ENCODE data around the gene SAMD4B.
A peak's percentile ranks its signal among the peaks of the same experiment; 100 is the strongest.
"Not testable (repeated sequence)": the region's sequence is repeated elsewhere in the genome, so short reads cannot be mapped to it uniquely, and the experiment has no call there.

SAMD4B gene

DNA sequence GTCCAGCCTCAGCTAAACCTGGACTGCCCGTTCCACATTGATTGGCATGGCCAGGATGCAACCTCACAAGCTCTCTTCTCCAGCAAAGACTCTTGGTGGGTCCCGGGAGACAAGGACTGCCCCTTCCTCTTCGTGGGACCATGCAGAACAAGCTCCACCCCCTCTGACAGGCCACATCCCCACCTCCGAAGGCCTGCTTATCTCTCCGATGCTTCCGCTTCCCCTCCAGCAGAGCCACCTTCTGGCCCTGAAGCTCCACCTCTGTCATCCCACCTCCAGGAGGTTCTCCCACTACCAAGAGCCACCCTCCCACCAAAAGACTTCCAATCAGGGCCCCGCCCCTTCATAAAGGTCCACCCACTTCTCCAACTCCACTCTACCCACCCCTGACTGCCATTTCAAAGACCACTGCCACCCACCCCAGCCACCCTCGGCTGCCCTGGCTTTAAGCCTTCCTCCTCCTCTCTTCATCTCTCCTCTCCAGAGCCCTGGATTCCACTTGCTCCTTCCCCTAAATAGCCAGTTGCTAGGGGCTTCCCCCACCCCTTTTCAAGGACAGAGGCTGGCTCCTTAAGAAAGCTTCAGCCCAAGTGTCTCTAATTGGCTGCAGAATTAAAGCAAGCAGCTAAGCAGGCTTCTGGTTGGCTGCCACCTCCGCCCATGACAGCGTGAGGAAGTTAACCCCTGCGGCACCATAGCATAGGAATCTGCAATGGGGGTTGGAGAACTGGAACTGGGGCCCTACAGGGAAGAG, 31.5 kb upstream of the SAMD4B start:
- DNase-seq = no peak

DNA sequence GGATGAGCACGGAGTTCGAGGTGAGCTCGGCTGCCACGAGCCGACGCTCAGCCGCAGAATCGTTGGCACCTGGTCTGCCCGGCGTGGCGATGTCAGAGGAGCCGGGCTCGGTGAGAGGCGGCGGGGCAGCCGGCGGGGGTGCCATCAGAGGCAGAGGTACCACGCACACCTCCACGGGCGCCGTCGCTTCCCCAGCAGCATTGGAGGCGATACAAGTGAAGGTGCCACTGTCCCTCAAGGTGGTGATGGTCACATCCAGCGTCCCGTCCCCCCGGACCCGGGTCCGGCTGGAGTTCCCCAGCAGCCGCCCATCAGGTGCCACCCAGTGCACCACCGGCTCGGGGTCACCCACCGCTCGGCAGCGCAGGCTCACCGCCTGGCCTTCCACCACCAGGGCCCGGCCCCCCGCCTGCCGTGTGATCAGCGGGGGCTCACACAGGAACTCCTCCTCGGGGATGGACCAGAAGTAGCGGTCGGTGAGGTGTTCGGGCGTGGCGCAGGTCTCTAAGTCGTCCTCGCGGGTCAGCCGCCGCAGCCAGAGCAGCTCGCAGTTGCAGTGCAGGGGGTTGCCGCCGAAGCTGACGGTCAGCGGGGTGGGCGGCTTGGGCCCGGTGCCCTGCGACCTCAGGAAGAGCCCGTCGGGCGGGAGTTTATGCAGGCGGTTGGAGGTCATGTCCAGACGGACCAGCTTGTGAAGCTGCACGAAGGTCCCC, 28.0 kb upstream of the SAMD4B start:
- DNase-seq = no peak

DNA sequence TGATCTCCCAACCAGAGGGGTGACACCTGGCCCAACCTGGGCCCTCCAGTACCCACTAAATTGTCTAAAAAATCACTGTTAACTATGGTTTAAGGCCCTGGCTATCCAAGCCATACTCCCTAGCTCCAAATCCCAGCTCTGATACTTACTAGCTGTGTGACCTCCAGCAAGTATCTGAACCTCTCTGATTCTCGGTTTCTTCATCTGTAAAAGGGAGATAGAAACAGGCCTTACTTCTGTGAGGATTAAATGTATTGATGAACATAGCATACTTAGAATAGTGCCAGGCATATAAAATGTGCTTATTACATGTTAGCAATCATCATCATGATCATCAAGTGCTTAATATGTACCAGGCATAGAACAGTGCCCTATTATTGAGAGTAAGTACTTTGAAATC, 26.3 kb upstream of the SAMD4B start:
- DNase-seq = no peak

DNA sequence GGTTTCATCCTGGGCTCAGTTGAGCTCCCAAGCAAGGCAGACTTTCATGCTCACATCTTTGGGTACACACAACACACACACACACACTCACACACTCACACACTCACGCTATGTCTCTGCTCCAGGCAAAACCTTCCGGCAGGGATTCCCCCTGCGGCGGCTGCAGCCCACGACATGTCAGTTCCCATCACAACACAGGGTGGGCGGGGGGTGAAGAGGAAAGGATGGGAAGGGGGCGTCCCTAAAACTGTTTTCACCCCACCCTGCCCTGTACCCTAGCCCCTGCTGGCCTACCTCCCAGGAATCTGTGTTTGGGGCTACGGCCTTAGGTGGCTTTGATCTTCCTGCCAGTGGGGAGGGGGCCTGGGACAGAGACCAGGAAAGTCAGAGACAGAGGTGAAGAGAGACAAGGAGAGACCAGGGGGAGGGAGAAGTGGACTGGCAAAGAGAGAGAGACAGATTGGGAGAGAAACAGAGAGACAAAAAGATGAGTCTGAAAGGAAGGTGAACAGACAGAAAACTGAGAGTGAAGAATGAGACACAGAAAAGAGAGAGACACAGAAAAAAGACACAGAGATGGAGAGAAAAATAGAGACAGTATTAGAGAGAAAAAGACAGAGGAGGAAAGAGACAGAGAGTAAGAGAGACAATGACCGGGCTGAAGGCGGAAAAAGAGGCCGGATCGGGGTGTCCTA, 25.4 kb upstream of the SAMD4B start:
- DNase-seq = no peak

DNA sequence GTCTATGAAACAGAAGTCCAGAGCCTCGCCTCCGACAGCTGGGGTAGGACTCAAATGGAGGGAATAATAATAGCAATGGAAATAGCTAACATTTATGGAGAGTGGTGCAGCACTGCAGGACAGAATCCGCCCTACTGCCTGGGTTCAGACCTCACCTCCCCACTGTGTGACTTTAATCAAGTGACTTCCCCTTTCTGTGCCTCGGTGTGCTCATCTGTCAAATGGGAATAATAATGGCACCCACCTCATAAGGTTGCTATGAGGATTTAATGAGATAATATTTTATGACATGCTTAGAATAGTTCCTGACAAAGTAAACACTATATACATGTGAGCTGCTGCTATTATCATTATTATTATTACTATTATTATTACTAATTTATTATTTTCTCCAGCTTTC, 24.7 kb upstream of the SAMD4B start:
- no peak for DNase-seq

DNA sequence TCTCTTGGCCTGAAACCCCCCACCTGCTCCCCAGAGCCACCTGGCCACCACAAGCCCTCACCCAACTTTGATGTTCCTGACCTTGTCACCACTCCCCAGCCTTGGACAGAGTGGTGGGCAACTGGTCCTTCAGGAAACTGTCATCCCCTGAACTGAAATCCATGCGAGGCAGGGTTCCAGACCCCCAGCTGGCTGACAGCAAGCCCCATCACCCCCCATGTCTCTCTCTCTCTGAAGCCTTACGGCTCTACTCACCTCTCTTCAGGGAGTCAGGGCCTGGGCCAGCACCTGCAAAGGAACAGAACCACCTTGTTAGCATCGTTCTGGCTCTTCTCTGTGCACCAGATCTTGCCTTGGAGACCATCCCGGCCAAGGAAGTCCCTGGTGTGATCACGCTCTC, 24.1 kb upstream of the SAMD4B start:
- no peak for DNase-seq

DNA sequence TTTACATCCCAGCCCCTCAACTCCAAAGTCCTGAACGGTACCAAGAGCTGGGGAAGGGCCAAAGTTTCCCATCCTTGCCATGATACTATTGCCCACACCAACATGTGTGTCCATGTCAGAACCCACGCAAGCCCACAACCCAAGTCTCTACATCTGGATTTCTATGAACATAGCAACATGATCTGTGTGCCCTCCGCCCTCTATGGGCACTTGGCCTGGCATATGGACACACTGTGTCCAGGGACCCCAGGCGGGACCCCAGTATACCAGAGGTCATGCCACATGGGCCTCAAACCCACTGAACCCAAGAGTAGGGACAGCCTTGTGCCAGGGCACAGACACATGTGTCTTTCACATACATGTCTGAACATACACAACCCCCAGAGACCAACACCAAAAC, 23.5 kb upstream of the SAMD4B start:
- DNase-seq = no peak

DNA sequence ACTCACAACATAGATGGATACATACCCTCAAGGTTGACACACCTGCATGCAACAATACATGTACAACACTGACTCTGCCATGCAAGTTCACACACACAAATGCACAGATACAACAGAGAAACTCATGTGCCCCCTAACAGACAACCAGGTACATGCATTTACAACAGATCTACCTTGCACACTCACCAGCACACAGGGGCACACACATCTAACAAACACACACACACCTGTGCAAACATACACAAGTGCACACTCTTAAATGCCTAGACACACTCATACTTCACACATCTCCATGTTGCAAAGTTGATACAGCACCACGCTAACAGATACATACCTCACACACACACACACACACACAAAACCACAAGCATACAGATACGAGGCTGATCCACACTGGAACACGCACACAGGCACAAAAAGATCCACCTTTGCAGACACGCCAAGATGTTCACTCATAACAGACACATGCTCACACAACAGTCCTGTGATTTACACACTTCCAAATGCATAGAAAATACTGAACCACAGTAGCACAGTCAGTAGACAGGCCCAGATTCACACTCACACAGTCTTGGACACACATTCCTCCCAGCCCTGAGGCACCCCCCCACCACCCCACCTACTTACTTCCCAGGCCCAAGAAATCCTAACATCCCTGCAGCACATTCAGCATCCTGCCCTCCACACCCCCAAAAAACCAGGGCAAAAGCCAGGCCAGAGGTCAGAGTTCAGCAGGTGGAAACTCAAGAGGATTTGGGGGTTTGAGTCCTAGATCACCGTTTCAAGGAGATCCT, 22.9 kb upstream of the SAMD4B start:
- DNase-seq = no peak

DNA sequence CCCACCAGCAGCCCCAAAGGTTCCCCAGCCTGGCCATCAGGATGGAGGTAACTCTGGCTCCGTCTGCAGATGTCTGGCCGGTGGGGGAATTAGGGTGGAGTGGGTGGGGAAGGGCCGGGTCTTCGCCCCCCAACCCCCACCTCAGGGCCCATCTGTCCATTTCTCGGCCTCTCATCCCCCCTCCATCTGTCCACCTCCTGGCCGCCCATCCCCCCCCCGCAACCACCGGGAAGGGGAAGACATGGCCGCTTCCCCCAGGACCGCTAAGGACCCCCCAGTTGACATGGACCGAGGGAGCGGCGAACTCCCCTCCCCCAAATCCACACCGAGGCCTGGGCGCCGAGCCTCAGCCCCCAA, 22.4 kb upstream of the SAMD4B start:
- DNase-seq = no peak

DNA sequence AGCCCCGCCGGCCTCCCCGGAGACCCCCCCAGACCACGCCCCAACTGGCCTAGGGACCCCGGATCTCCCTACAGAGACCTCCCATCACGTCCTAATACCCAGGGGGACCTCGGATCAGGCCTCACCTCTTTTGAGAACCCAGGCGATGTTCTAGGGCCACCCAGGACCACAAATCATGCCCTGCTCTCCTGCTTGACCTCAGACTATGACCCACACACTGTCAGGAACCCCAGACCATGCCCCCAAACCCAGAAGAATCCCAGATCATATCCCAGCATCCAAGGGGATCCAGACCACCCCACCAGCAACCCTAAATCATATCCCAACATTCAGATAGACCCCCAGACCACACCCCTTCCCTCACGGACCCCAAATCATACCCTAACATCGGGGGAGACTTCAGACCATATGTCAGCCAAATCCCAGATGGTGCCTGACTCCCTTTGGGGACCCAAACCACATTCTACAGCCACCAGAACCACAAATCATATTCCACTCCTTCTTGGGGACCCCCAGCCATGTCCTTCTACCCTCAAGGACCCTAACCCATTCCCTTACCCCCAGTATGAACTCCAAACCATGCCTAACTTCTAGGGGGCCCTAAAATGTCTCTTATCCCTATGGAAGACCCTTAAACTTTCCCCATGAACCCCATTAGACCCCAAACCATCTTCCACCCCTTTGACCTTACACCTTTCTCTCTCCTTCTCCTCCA, 20.9 kb upstream of the SAMD4B start:
- no peak for DNase-seq

DNA sequence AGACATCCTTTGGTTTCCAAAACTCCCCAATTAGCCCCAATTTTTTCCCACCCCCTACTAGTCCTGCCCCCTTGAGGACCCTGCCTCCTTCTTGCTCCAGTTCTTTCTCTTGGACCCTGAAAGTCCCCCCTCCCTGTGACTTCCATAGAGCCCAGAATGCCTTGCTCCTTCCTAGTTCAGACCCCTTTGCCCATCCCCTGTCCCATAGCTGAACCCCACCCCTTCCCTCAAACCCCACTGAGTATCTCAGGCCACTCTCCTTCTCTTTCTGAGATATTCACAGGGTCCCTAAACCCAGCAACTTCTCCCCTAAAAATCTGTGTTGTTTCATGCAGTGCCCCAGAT, 20.4 kb upstream of the SAMD4B start:
- DNase-seq = no peak

DNA sequence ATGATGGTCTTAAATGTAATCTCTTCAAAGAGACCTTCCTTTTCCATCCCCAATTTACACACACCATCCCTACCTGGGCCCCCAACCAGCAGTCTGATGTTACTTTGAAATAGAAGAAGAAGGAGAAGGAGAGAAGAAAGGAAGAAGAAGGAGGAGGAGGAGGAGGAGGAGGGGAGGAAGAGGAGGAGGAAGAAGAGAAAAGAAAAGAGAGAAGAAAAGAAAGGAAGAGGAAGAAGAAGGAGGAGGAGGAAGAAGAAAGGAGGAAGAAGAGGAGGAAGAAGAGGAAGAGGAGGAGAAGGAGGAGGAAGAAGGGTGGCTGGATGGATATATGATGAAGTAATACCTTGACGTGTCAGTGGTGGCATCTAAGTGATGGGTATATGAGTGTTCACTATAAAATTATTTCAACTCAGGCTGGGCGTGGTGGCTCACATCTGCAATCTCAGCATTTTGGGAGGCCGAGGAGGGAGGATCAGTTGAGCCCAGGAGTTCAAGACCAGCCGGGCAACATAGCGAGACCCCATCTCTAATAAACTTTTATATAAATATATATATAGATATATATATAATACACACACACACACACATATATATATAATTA, 17.9 kb upstream of the SAMD4B start:
- DNase-seq = no peak

DNA sequence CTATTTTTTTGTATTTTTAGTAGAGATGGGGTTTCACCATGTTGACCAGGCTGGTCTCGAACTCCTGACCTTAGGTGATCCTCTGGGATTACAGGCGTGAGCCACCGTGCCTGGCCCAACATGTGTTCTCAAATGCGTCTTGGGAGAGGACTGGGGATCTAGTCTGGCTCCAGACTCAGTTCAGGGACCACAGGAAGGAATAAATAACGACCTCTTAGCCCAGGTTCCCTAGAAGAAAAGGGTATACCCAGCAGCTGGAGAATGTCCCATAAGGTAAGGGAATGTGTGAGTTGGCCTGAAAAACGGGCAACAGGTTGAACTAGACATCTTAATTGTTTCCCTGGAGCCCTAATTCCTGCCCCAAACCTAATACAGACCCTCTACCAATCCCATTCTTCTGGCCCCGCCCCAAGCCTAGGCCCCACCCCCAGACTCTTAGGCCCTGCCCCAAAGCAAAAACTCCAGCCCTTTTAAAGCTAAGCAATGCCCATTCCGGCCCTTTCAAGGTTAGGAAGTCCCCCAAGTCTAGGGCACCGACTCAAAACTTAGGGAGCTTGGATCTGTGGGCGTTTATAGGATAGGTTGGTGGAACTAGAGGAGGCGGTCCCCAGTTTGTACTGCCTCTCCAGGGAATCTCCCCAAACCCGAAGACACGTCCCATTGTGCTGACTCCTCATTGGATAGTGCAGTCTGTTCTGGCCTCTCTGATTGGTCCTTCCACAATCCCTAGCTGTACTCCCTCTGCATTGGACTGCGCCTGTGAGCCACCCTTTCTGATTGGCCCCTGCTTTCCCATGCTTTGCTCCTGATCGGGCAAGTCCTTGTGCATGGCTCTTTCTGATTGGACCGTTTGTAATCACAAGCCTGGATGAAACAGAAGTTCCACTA, 16.2 kb upstream of the SAMD4B start:
- peak in 1 of 2 donors; percentile 26 for DNase-seq

DNA sequence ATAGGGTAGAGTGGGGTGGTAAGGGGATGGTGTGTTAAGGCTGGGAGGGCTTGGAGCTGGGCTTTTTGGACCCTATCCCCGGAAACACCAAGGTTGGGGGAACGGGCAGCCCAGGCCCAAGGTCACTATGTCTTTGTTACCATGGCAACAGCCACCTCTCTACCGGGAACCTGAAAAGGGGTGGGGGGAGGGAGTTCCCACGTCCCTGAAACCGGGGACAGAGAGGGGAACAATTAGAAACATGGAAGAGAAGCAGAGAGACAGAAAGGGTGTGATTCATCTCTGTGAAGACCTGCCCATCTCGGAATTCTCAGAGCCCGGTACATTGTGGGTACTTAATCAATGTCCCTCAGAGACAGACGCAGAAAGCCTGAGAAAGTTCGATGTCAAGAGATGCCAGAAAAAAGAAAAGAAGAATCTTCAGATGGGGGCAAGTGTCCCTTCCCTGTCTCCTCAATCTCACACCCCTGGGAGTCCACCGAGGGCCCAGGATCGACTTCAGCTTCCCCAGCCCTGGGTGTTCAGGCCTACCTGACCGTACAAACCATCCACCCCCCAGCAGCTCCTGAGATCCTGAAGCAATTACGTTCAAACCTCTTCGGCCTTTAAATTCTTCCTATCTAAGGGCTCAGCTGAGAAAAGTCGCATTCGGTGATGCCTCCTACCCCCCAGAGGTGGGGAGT, 14.7 kb upstream of the SAMD4B start:
- DNase-seq = no peak

DNA sequence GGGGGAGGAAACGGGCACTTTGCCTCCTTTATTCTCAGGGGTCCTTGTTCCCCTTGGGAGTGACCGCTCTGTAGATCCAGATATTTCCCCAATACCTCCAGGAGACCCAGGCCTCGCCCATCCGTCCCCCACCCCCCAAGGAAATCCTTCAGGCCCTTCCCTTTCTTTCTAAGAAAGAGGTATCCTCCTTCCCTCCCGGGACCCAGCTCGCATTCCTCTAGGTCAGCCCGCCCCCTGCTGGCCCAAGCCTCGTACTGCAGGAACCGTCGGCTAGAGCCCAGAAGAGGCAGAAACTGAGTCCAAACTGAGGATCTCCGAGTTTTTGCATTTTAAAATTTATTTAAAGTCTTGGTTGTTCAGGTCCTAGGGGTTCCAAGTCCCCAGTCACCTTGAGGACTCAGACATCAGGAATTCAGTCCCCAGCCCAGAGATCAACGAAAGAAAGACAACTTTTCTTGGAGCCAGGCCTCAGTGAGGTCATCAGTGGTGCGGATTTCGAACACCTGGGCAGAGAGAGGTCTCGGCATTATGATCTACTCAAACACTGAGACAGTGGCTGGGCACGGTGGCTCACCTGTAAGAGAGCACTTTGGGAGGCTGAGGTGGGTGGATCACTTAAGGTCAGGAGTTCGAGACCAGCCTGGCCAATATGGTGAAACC, 14.0 kb upstream of the SAMD4B start:
- DNase-seq = peak; percentile 73 to 83

DNA sequence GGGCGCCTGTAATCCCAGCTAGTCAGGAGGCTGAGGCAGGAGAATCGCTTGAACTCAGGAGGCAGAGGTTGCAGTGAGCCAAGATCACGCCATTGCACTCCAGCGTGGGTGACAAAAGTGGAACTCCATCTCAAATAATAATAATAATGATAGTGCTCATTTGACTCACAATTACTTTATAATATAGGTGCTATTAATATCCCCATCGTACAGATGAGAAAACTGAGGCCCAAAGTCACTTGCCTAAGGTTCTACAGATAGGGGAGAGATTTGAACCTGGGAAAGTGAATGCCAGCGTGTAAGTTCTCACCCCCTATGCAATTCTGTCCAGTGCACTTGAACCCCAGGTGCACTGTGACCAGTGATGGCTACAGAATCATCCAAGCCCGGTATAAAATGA, 12.3 kb upstream of the SAMD4B start:
- DNase-seq = no peak

DNA sequence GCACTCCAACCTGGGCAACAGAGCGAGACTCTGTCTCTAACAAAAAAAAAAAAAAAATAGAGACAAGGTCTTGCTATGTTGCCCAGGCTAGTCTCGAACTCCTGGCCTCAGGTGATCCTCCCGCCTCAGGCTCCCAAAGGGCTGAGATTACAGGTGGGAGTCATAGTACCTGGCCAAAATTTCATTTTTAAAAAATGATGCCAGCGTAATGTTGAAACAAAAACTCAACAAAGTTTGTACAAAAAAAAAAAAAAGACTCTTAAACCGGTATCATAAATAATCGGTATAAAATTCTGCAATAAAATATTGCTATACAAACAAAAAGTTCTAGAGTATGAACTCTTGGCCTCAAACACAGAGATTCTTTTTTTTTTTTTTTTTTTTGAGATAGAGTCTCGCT, 9.9 kb upstream of the SAMD4B start:
- no peak for DNase-seq

DNA sequence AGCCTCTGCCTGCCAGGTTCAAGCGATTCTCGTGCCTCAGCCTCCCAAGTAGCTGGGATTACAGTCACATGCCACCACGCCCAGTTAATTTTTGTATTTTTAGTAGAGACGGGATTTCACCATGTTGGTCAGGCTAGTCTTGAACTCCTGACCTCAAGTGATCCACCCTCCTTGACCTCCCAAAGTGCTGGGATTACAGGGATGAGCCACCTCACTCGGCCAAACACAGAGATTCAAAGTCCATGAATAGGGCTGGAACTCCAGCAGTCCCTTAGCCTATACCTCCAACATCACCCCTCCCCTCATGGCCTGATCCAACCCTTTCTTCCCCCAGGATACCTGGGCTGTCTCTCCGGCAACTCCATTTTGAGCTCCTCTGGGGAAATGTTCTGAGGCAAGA, 9.5 kb upstream of the SAMD4B start:
- DNase-seq = not testable (repeated sequence)

DNA sequence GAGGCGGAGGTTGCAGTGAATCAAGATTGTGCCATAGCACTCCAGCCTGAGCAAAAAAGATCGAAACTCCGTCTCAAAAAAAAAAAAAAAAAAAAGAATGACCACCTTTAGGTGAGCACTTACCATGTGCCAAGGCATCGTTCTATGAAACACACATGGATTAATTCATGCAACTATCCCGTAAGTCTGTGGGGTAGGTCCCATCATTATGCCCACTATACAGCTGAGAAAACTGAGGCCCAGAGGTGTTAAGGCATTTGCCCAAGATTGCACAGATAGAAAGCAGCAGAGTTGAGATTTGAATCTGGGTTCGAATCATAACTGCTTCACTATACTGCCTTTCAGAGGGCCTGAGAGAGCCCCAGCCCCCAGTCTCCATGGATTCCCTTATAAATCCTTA, 8.7 kb upstream of the SAMD4B start:
- DNase-seq = no peak

DNA sequence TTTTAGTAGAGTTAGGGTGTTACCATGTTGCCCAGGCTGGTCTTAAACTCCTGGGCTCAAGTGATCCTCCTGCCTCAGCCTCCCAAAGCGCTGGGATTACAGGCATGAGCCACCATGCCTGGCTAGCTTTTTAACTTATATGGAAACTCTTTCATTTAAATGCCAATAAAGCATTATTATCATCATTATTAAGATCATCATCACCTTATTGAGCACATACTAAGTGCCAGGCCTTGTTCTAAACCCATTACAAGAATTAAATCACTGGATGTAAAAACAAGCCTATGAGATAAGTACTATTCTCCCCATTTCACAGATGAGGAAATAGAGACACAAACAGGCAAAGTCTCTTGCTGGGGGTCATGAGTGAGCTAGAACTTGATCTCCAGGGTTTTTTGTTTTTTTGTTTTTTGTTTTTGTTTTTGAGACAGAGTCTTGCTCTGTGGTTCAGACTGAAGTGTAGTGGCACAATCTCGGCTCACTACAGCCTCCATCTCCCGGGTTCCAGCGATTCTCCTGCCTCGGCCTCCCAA, 7.7 kb upstream of the SAMD4B start:
- DNase-seq = no peak

Data from CD4-positive, alpha-beta T cell treated with Interleukin-1 beta for 1 hour (primary cell).